H1 (cell line): Measurements from ENCODE around the gene RDH5. TPM values are rescaled to one million over a fixed set of nuclear protein-coding genes. Genes with fewer than 3 reads are reported as not detected.

Experiments
- CTCF ChIA-PET: fragments of 300-600 bp; sonication (Branson Sonifier 250); formaldehyde crosslinking; loops from one replicate; lab custom pipeline; 2021; ENCODE audit not compliant: partially characterized antibody; lab: Charles Lee
- POLR2A ChIA-PET: fragments of 300-600 bp; sonication (Branson Sonifier 250); formaldehyde crosslinking; loops from one replicate; lab custom pipeline; 2021; ENCODE audit warnings: inconsistent platforms; ENCODE audit not compliant: partially characterized antibody; lab: Charles Lee
- DNase-seq, 2 experiments: peaks; one replicate each; pipeline versions ENCODE4 v3.0.0 to v3.0.0-alpha.2; 2010 to 2022; ENCODE audit warnings: low spot score in 2 of 2, low read depth in 1 of 2, mixed read lengths in 1 of 2
- FAIRE-seq: peaks from 2 replicates; lab custom pipeline; 2011; peaks lifted over from hg19 to GRCh38; lab: Jason Lieb, UNC
- H2AFZ ChIP-seq: 2 replicates; pipeline ENCODE4 v1.8.1; 2012; ENCODE audit warnings: low read length, inconsistent platforms
- H2AK5ac ChIP-seq: 2 replicates; pipeline ENCODE4 v1.6.1; 2013; ENCODE audit warnings: low read depth, low read length
- H2BK120ac ChIP-seq: replicated peaks from 2 replicates; pipeline ENCODE3; 2013; ENCODE audit warnings: low read depth, low read length, inconsistent platforms
- H2BK12ac ChIP-seq: 2 replicates; pipeline ENCODE4 v1.6.1; 2013; ENCODE audit warnings: low read depth, low read length
- H2BK15ac ChIP-seq: 2 replicates; pipeline ENCODE4 v1.6.1; 2013; ENCODE audit warnings: low read length
- H2BK20ac ChIP-seq: 2 replicates; pipeline ENCODE4 v1.6.1; 2013; ENCODE audit warnings: low read length
- H2BK5ac ChIP-seq: 2 replicates; pipeline ENCODE4 v1.6.1; 2013; ENCODE audit warnings: low read depth, low read length
- H3K14ac ChIP-seq: 2 replicates; pipeline ENCODE4 v1.6.1; 2013; ENCODE audit warnings: inconsistent platforms; ENCODE audit not compliant: insufficient read length
- H3K18ac ChIP-seq: 2 replicates; pipeline ENCODE4 v1.6.1; 2013; ENCODE audit warnings: low read length; ENCODE audit errors: extremely low read depth
- H3K23ac ChIP-seq: 2 replicates; pipeline ENCODE4 v1.6.1; 2013; ENCODE audit warnings: inconsistent platforms; ENCODE audit not compliant: insufficient read length
- H3K23me2 ChIP-seq: 2 replicates; pipeline ENCODE4 v1.6.1; 2013; ENCODE audit warnings: low read depth, low read length
- H3K27ac ChIP-seq: 2 replicates; pipeline ENCODE4 v1.6.1; 2011; ENCODE audit warnings: low read depth, low read length, inconsistent platforms
- H3K27me3 ChIP-seq, 4 experiments: replicated peaks in 1 of 4; 1 replicate in 1 of 4; 2 replicates in 3 of 4; pipeline versions ENCODE4 v1.6.1 to v1.8.1; 2011 to 2013; ENCODE audit warnings: low read length in 3 of 4, mild to moderate bottlenecking in 3 of 4, inconsistent platforms in 2 of 4, mixed read lengths in 2 of 4, moderate library complexity in 1 of 4; ENCODE audit not compliant: control insufficient read depth in 3 of 4, insufficient read depth in 3 of 4; ENCODE audit errors: extremely low read depth in 1 of 4
- H3K36me3 ChIP-seq, 4 experiments: 2 replicates each; pipeline versions ENCODE4 v1.6.1 to v1.8.1; 2011 to 2013; ENCODE audit warnings: mild to moderate bottlenecking in 4 of 4, low read length in 3 of 4, moderate library complexity in 2 of 4, control low read depth in 1 of 4, inconsistent platforms in 1 of 4; ENCODE audit not compliant: insufficient read depth in 4 of 4, control insufficient read depth in 2 of 4
- H3K4ac ChIP-seq: replicated peaks from 2 replicates; pipeline ENCODE3; 2013; ENCODE audit warnings: low read length, low read depth, mixed read lengths, inconsistent platforms; ENCODE audit not compliant: insufficient read length
- H3K4me1 ChIP-seq, 4 experiments: replicated peaks in 1 of 4; 1 replicate in 1 of 4; 2 replicates in 3 of 4; pipeline versions ENCODE4 v1.6.1 to v1.8.1; 2011 to 2013; ENCODE audit warnings: low read length in 3 of 4, inconsistent platforms in 2 of 4, mixed read lengths in 1 of 4; ENCODE audit not compliant: insufficient read depth in 4 of 4, control insufficient read depth in 3 of 4
- H3K4me2 ChIP-seq, 2 experiments: 2 replicates each; pipeline versions ENCODE4 v1.6.1 to v1.8.1; 2011 to 2013; ENCODE audit warnings: low read depth in 2 of 2, low read length in 2 of 2, control low read depth in 1 of 2, inconsistent platforms in 1 of 2, mild to moderate bottlenecking in 1 of 2; ENCODE audit not compliant: insufficient read depth in 1 of 2
- H3K4me3 ChIP-seq, 4 experiments: fragments of 200-600, 300-600 bp in 1 of 4; sonication (generic), shearing (Covaris generic), sonication (Bioruptor Twin) in 1 of 4; 2 replicates each; pipeline versions ENCODE4 v1.5.1 to v1.8.1; 2011 to 2016; ENCODE audit warnings: low read length in 4 of 4, low read depth in 3 of 4, control low read depth in 2 of 4, inconsistent platforms in 2 of 4, mild to moderate bottlenecking in 2 of 4, mixed read lengths in 1 of 4, moderate library complexity in 1 of 4; ENCODE audit not compliant: insufficient read depth in 2 of 4; ENCODE audit errors: extremely low read depth in 1 of 4
- H3K56ac ChIP-seq: replicated peaks from 2 replicates; pipeline ENCODE3; 2013; ENCODE audit warnings: low read depth, mild to moderate bottlenecking, mixed read lengths, low read length, inconsistent platforms; ENCODE audit not compliant: insufficient read length
- H3K79me1 ChIP-seq: 2 replicates; pipeline ENCODE4 v1.6.1; 2013; ENCODE audit warnings: low read depth, low read length, control low read depth
- H3K79me2 ChIP-seq, 2 experiments: 2 replicates each; pipeline versions ENCODE4 v1.6.1 to v1.8.1; 2012 to 2013; ENCODE audit warnings: low read length in 2 of 2, mild to moderate bottlenecking in 2 of 2, inconsistent platforms in 1 of 2; ENCODE audit not compliant: insufficient read depth in 2 of 2, control insufficient read depth in 1 of 2
- H3K9ac ChIP-seq, 4 experiments: replicated peaks in 1 of 4; 1 replicate in 1 of 4; 2 replicates in 3 of 4; pipeline versions ENCODE4 v1.6.1 to v1.8.1; 2011 to 2013; ENCODE audit warnings: low read depth in 3 of 4, low read length in 3 of 4, control low read depth in 2 of 4, mild to moderate bottlenecking in 2 of 4, moderate library complexity in 2 of 4, inconsistent platforms in 1 of 4; ENCODE audit errors: extremely low read depth in 1 of 4
- H3K9me3 ChIP-seq, 2 experiments: 2 replicates each; pipeline versions ENCODE4 v1.6.1 to v1.8.1; 2012 to 2013; ENCODE audit warnings: mild to moderate bottlenecking in 2 of 2, moderate library complexity in 2 of 2, control low read depth in 1 of 2, inconsistent platforms in 1 of 2, low read depth in 1 of 2, low read length in 1 of 2, mixed read lengths in 1 of 2; ENCODE audit not compliant: insufficient read depth in 2 of 2
- H4K20me1 ChIP-seq, 2 experiments: replicated peaks in 1 of 2; 2 replicates each; pipeline versions ENCODE3 to v1.8.1; 2011 to 2013; ENCODE audit warnings: inconsistent platforms in 2 of 2, low read length in 2 of 2, mild to moderate bottlenecking in 1 of 2; ENCODE audit not compliant: insufficient read depth in 2 of 2, control insufficient read depth in 1 of 2
- H4K5ac ChIP-seq: 2 replicates; pipeline ENCODE4 v1.6.1; 2013; ENCODE audit warnings: low read length, low read depth, mixed read lengths, inconsistent platforms; ENCODE audit not compliant: insufficient read length
- H4K8ac ChIP-seq: 2 replicates; pipeline ENCODE4 v1.8.0; 2013; ENCODE audit warnings: mild to moderate bottlenecking, moderate library complexity, low read length, inconsistent platforms; ENCODE audit not compliant: insufficient read depth; ENCODE audit errors: extremely low read depth
- H4K91ac ChIP-seq: replicated peaks from 2 replicates; pipeline ENCODE3; 2013; ENCODE audit warnings: low read length, mixed read lengths, inconsistent platforms; ENCODE audit not compliant: insufficient read length
- EGR1 ChIP-seq: IDR thresholded peaks from 2 replicates; pipeline ENCODE4 v1.6.1; 2011; ENCODE audit warnings: low read depth, low read length, borderline replicate concordance
- GABPA ChIP-seq: IDR thresholded peaks from 2 replicates; pipeline ENCODE4 v1.6.1; 2011; ENCODE audit warnings: mild to moderate bottlenecking, low read length, moderate library complexity, borderline replicate concordance; ENCODE audit not compliant: insufficient read depth
- GTF2F1 ChIP-seq: IDR thresholded peaks from 2 replicates; pipeline ENCODE4 v1.6.1; 2012; ENCODE audit warnings: low read depth, low read length, improper control_type of control experiment, borderline replicate concordance
- HDAC2 ChIP-seq, 2 experiments: fragments of 300-600 bp in 1 of 2; sonication (generic) in 1 of 2; IDR thresholded peaks; 2 replicates each; pipeline ENCODE4 v1.6.1; 2011 to 2012; ENCODE audit warnings: low read depth in 2 of 2, low read length in 2 of 2, mild to moderate bottlenecking in 2 of 2, moderate library complexity in 2 of 2, borderline replicate concordance in 1 of 2, inconsistent platforms in 1 of 2
- HDAC6 ChIP-seq: IDR thresholded peaks from one replicate; pipeline ENCODE4 v1.7.1; 2012; ENCODE audit warnings: low read depth, mild to moderate bottlenecking, inconsistent platforms, low read length, moderate library complexity
- RBBP5 ChIP-seq: IDR thresholded peaks from 2 replicates; pipeline ENCODE4 v1.7.1; 2012; ENCODE audit warnings: low read depth, mild to moderate bottlenecking, inconsistent platforms, low read length, moderate library complexity, borderline replicate concordance
- SAP30 ChIP-seq: fragments of 300-600 bp; sonication (generic); IDR thresholded peaks from 2 replicates; pipeline ENCODE4 v1.7.1; 2012; ENCODE audit warnings: low read length, moderate library complexity, mild to moderate bottlenecking, inconsistent platforms; ENCODE audit not compliant: insufficient read depth, insufficient replicate concordance
- SUZ12 ChIP-seq: fragments of 200-600 bp; sonication (generic); IDR thresholded peaks from 2 replicates; pipeline ENCODE4 v1.6.1; 2012; ENCODE audit warnings: mild to moderate bottlenecking, inconsistent platforms, low read length, moderate library complexity, mixed read lengths
- YY1 ChIP-seq: IDR thresholded peaks from 2 replicates; pipeline ENCODE4 v1.6.1; 2011; ENCODE audit warnings: low read depth, mild to moderate bottlenecking, low read length
- WGBS, 2 experiments: shearing (Covaris generic) in 1 of 2; methylation state at CpG; one replicate each; pipeline versions ENCODE4 v1.1.6 to v1.1.7; 2013 to 2015; ENCODE audit warnings: low lambda C conversion rate in 2 of 2, mixed read lengths in 2 of 2, inconsistent platforms in 1 of 2, low coverage in 1 of 2, missing lambda C conversion rate in 1 of 2; ENCODE audit not compliant: insufficient replicate concordance in 2 of 2, insufficient coverage in 1 of 2, insufficient read length in 1 of 2; ENCODE audit errors: extremely low coverage in 1 of 2, missing lambda C conversion rate in 1 of 2; 5-methylcytosine and 5-hydroxymethylcytosine counted together
- polyA plus RNA-seq, 7 experiments: library from polyadenylated mRNA; depleted of rRNA in 3 of 7; stranded (reverse) in 5 of 7; unstranded in 2 of 7; fragments of >200 nt in 5 of 7; fragments of 200-250 nt in 2 of 7; gene quantifications; 1 replicate in 5 of 7; 2 replicates in 1 of 7; 4 replicates in 1 of 7; pipeline versions ENCODE4 v1.2.1 to v1.2.3, GENCODE V29; 2011 to 2013; ENCODE audit warnings: missing spikeins in 2 of 7, mixed read lengths in 2 of 7
- total RNA-seq: library from RNA; stranded (reverse); fragmentation: NEBNext Ultra II Directional; extraction: Animal tissue kit (Norgen Biotek cat#: 25700); gene quantifications from 2 replicates; pipeline ENCODE4 v1.2.1, GENCODE V29; 2021
- TF ChIP-seq, protein P1 (sequence below): IDR thresholded peaks from 2 replicates; pipeline ENCODE4 v1.6.1; 2011; ENCODE audit warnings: low read depth, mild to moderate bottlenecking, low read length; ENCODE audit not compliant: insufficient read depth

Gene RDH5
- total and polyA plus RNA-seq, 2 of the 8 experiments (the other 6 are each of a cell fraction or from before 2014, with no cell fraction given) = 4.2 to 6.0 TPM

DNA sequence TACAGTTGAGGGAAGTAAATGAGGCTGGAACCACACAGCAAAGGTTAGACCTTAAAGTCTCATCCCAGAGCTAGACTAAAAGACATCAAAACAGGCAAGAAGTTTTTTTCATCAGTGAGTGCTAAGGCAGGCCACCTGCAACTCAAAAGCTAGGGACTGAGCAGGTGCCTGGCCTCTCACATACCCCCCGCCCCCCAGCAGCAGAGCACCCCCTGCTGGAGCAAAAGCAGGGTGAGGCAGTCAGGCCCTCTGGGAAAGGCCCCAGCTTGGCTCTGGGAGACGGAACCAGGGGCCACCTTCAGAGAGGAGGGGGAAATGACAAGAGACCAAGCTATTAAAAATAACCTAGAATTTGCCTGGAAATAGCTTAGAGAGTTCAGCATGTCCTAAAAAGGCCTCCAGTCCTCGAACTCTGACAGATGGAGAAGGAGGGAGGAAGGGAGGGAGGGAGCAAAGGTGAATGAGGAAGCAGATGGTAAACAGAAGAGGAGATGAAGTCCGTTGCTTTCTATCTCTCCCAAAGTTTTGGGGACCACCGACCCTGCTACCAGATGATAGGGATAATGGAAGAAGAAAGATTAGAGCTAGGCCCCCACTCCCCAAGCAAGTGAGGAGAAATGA lies 14.3 kb upstream of the RDH5 start:
- H3K36me3 ChIP-seq = no peaks in the 10 kb centered on the region; a peak in 1 of 8 replicates
- no peak overlapping the region for H4K5ac ChIP-seq
- WGBS, 2 experiments = 43% methylated on average over 5 of the region's 5 CpGs; no CpG with 5 or more reads in 1 of the 2 experiments
- FAIRE-seq (no peak), DNase-seq (peak in 1 of 2 experiments; percentile 72)
- H3K9me3 ChIP-seq = no peaks in the 10 kb centered on the region
- peak overlapping the region; percentile 91 to 100 for H3K4me2 ChIP-seq
- peaks cover 14% of the 10 kb centered on the region; the same call in 1 of the 2 replicates for H3K79me1 ChIP-seq
- H3K14ac ChIP-seq = no peak overlapping the region
- peaks cover 0 to 11% of the 10 kb centered on the region in 2 experiments for H4K20me1 ChIP-seq
- peaks cover 0 to 3% (median 0%) of the 10 kb centered on the region in 4 experiments; a peak in 4 of 7 replicates for H3K27me3 ChIP-seq
- no peak overlapping the region for H3K56ac ChIP-seq
- ChIA-PET POLR2A (interaction anchor here (1.0 to 3.6 kb wide), 12 partner anchors 10 to 39 kb away, joined by 4 to 39 read pairs (median 9); partner anchors contain the start of genes BLOC1S1 and CD63), CTCF (interaction anchor here (0.7 to 5.1 kb wide), 33 partner anchors 10 to 1228 kb away, joined by 3 to 38 read pairs (median 5); partner anchors contain the start of genes BLOC1S1, CD63, MUCL1 and RDH5)
- no peak overlapping the region for H2AK5ac ChIP-seq
- no peak overlapping the region for H2AFZ ChIP-seq
- H3K4ac ChIP-seq = no peak overlapping the region
- no peak overlapping the region for H2BK12ac ChIP-seq
- H4K91ac ChIP-seq = no peak overlapping the region
- H2BK5ac ChIP-seq = no peak overlapping the region
- H3K27ac ChIP-seq = no peak overlapping the region
- no peak overlapping the region for H2BK120ac ChIP-seq
- peaks cover 0 to 32% of the 10 kb centered on the region in 2 experiments; a peak in 2 of 4 replicates for H3K79me2 ChIP-seq
- no peak overlapping the region for H3K23ac ChIP-seq
- peaks cover 15% of the 10 kb centered on the region for H3K23me2 ChIP-seq
- H2BK20ac ChIP-seq = no peak overlapping the region
- H3K4me1 ChIP-seq = peaks cover 0 to 25% (median 8%) of the 10 kb centered on the region in 4 experiments; a peak in 5 of 7 replicates
- H3K18ac ChIP-seq = no peak overlapping the region
- H3K9ac ChIP-seq = no peak overlapping the region
- no peak overlapping the region for H2BK15ac ChIP-seq
- no peak overlapping the region for H4K8ac ChIP-seq
- peak overlapping the region in 3 of 4 experiments; percentile 17 to 88 (median 32); a peak in 4 of 8 replicates for H3K4me3 ChIP-seq
- no peak for TF ChIP-seq HDAC6
- TF ChIP-seq RBBP5 = no peak
- TF ChIP-seq SAP30 = no peak
- TF ChIP-seq, protein P1, sequence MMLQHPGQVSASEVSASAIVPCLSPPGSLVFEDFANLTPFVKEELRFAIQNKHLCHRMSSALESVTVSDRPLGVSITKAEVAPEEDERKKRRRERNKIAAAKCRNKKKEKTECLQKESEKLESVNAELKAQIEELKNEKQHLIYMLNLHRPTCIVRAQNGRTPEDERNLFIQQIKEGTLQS = 0 out of 2 replicates have a peak, but pooled peaks have one; percentile 12
- TF ChIP-seq GABPA = no peak
- TF ChIP-seq HDAC2 (IDR thresholded peaks at IDR 0.05; ENCODE audit: borderline replicate concordance in 1 of 2, low read depth in 2 of 2, low read length in 2 of 2) = 0 out of 4 replicates have a peak, but pooled peaks of 1 of the 2 experiments have one; percentile 28
- 0 out of 2 replicates have a peak, but pooled peaks have one; percentile 19 for TF ChIP-seq YY1
- no peak for TF ChIP-seq EGR1
- TF ChIP-seq SUZ12 = no peak
- TF ChIP-seq GTF2F1 = no peak
